ENCODE results near the gene PSMC3.

DNA sequence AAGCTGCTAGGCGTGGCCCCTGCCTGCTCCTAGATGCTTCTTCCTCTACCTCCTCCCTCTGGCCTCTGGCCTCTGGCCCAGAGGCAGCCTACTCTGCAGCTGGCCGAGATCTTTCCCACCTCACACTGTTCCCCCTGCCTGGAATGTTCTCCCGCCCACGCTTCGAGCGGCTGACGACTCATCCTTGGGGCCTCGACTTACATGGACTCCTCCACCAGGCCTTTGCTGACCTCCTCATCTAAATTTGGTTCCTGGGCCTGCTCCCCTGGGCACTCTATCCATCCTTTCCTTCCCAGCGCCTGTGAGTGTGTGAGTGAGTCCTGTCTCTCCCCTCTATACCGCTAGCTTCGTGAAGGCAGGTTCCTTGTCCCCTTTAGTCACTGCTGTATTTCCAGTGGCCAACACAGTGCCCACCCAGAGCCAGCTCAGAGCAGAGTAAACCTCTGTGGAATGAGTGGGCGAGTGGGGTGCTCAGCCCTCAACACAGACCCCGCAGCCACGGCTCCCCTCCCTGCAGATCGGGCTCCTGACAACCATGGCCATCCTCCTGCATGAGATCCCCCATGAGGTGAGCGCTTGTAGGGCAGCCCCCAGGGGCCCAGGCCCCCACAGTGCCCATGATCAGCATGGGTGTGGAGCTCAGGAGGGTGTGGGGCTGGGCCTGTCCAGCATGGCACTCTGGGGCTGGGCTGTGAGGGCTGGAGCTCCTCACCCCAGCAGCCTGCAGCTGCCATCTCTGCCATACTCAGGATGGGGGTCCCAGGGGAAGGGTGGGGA, 12.1 kb downstream of the PSMC3 start:
- TF ChIP-seq POLR2AphosphoS5 (IDR thresholded peaks at IDR 0.05; ENCODE audit: low read depth, low read length), result no peak
- no peak for TF ChIP-seq TAF1 (IDR thresholded peaks at IDR 0.05; ENCODE audit: borderline replicate concordance, insufficient read depth, low read length)
